IMR-90 (cell line): ENCODE results near the gene KLHL8. TPM values are rescaled to one million over a fixed set of nuclear protein-coding genes. Genes with fewer than 3 reads are reported as not detected.

Source experiments
- ATAC-seq: fragments of 200-7000 bp; cut with Tn5 transposase; 2 replicates; pipeline ENCODE4 v1.9.1; 2020; ENCODE audit warnings: low read depth, mild to moderate bottlenecking, moderate library complexity
- BruUV-seq: library from RNA; stranded (reverse); fragments of 400-500 nt; replicated peaks from 2 replicates; lab custom pipeline; 2021; lab: Mats Ljungman, UMichigan
- CTCF ChIA-PET: fragments of 300-600 bp; formaldehyde crosslinking; extraction: SDS; loops from one replicate; lab custom pipeline; 2021; ENCODE audit warnings: antibody characterized with exemption; lab: Yijun Ruan, JAX
- POLR2A ChIA-PET: fragments of 300-600 bp; sonication (Branson Sonifier 250); formaldehyde crosslinking; loops from one replicate; lab custom pipeline; 2022; ENCODE audit warnings: antibody characterized with exemption; ENCODE audit not compliant: unreplicated experiment; lab: Charles Lee
- DNase-seq: peaks from one replicate; pipeline ENCODE4 v3.0.0; 2013
- H2AFZ ChIP-seq: replicated peaks from 2 replicates; pipeline ENCODE3; 2013; ENCODE audit warnings: low read length, mild to moderate bottlenecking; ENCODE audit not compliant: poor library complexity
- H2AK5ac ChIP-seq: 2 replicates; pipeline ENCODE4 v1.6.1; 2013; ENCODE audit warnings: low read depth, low read length, inconsistent platforms
- H2AK9ac ChIP-seq: replicated peaks from 2 replicates; pipeline ENCODE3; 2013; ENCODE audit warnings: mild to moderate bottlenecking, low read depth, low read length, moderate library complexity; ENCODE audit not compliant: poor library complexity
- H2BK120ac ChIP-seq: 2 replicates; pipeline ENCODE4 v1.6.1; 2013; ENCODE audit warnings: low read depth, low read length, inconsistent platforms
- H2BK15ac ChIP-seq: 3 replicates; pipeline ENCODE4 v1.6.1; 2013; ENCODE audit warnings: low read depth, low read length, inconsistent platforms
- H2BK20ac ChIP-seq: 2 replicates; pipeline ENCODE4 v1.6.1; 2013; ENCODE audit warnings: low read depth, mild to moderate bottlenecking, inconsistent platforms, low read length, moderate library complexity
- H2BK5ac ChIP-seq: 2 replicates; pipeline ENCODE4 v1.6.1; 2013; ENCODE audit warnings: mild to moderate bottlenecking, low read depth, low read length, inconsistent platforms; ENCODE audit not compliant: poor library complexity, severe bottlenecking
- H3K14ac ChIP-seq: replicated peaks from 2 replicates; pipeline ENCODE4 v1.6.1; 2013; ENCODE audit warnings: low read depth, low read length, inconsistent platforms
- H3K18ac ChIP-seq: 2 replicates; pipeline ENCODE4 v1.6.1; 2013; ENCODE audit warnings: low read depth, low read length, control low read depth
- H3K23ac ChIP-seq: 2 replicates; pipeline ENCODE4 v1.6.1; 2013; ENCODE audit warnings: low read depth, low read length, inconsistent platforms
- H3K27ac ChIP-seq: 2 replicates; pipeline ENCODE4 v1.5.1; 2013; ENCODE audit warnings: mild to moderate bottlenecking, control low read depth, low read length; ENCODE audit not compliant: insufficient read depth
- H3K27me3 ChIP-seq: 2 replicates; pipeline ENCODE4 v1.6.1; 2013; ENCODE audit warnings: low read length; ENCODE audit not compliant: control insufficient read depth, insufficient read depth
- H3K36me3 ChIP-seq: 2 replicates; pipeline ENCODE4 v1.6.1; 2013; ENCODE audit warnings: low read length, mixed read lengths; ENCODE audit not compliant: control insufficient read depth, insufficient read depth
- H3K4ac ChIP-seq: 2 replicates; pipeline ENCODE4 v1.6.1; 2013; ENCODE audit warnings: low read depth, low read length, inconsistent platforms
- H3K4me1 ChIP-seq: 2 replicates; pipeline ENCODE4 v1.6.1; 2013; ENCODE audit warnings: low read length, mixed read lengths; ENCODE audit not compliant: control insufficient read depth, insufficient read depth
- H3K4me2 ChIP-seq: 2 replicates; pipeline ENCODE4 v1.6.1; 2013; ENCODE audit warnings: low read depth, mild to moderate bottlenecking, control low read depth, low read length, moderate library complexity
- H3K4me3 ChIP-seq: 2 replicates; pipeline ENCODE4 v1.5.1; 2013; ENCODE audit warnings: low read depth, mild to moderate bottlenecking, control low read depth, low read length, moderate library complexity; ENCODE audit not compliant: insufficient read depth
- H3K56ac ChIP-seq: 2 replicates; pipeline ENCODE4 v1.6.1; 2013; ENCODE audit warnings: low read length, inconsistent platforms; ENCODE audit not compliant: insufficient read depth; ENCODE audit errors: extremely low read depth
- H3K79me1 ChIP-seq, 2 experiments: 2 replicates each; pipeline ENCODE4 v1.6.1; 2013; ENCODE audit warnings: low read length in 2 of 2, inconsistent platforms in 1 of 2, low read depth in 1 of 2
- H3K9ac ChIP-seq: 2 replicates; pipeline ENCODE4 v1.6.1; 2013; ENCODE audit warnings: low read depth, low read length, control low read depth
- H3K9me1 ChIP-seq: 2 replicates; pipeline ENCODE4 v1.6.1; 2013; ENCODE audit warnings: low read length, inconsistent platforms; ENCODE audit not compliant: insufficient read depth
- H3K9me3 ChIP-seq: 2 replicates; pipeline ENCODE4 v1.6.1; 2013; ENCODE audit warnings: low read length; ENCODE audit not compliant: control insufficient read depth, insufficient read depth
- H4K20me1 ChIP-seq: 2 replicates; pipeline ENCODE4 v1.6.1; 2013; ENCODE audit warnings: low read length, inconsistent platforms; ENCODE audit not compliant: insufficient read depth
- H4K5ac ChIP-seq: 2 replicates; pipeline ENCODE4 v1.6.1; 2013; ENCODE audit warnings: mild to moderate bottlenecking, low read depth, low read length, control low read depth
- H4K8ac ChIP-seq, 2 experiments: 2 replicates each; pipeline ENCODE4 v1.6.1; 2013; ENCODE audit warnings: low read depth in 2 of 2, low read length in 2 of 2, control low read depth in 1 of 2, inconsistent platforms in 1 of 2
- H4K91ac ChIP-seq: 2 replicates; pipeline ENCODE4 v1.6.1; 2013; ENCODE audit warnings: low read depth, low read length, inconsistent platforms; ENCODE audit not compliant: insufficient read depth
- CEBPB ChIP-seq: IDR thresholded peaks from 2 replicates; pipeline ENCODE4 v1.6.1; 2012; ENCODE audit warnings: low read depth, low read length, improper control_type of control experiment
- WGBS, 2 experiments: methylation state at CpG; one replicate each; pipeline versions ENCODE4 v1.1.5 to v1.1.7; 2013; ENCODE audit warnings: missing lambda C conversion rate in 2 of 2; ENCODE audit not compliant: insufficient read length in 1 of 2; ENCODE audit errors: extremely low coverage in 2 of 2; 5-methylcytosine and 5-hydroxymethylcytosine counted together
- dilution Hi-C: fragments of 300-500 bp; cut with HindIII; formaldehyde crosslinking; loops from one replicate; pipeline ENCODE4 v1.14.3; 2018; ENCODE audit warnings: low sequenced_read_pairs; ENCODE audit not compliant: unreplicated experiment
- in situ Hi-C: fragments of 300-500 bp; cut with MboI; formaldehyde crosslinking; loops from 3 replicates; pipeline ENCODE4 v1.14.3; 2019; ENCODE audit warnings: low sequenced_read_pairs, inconsistent platforms, mixed read lengths
- intact Hi-C: fragments of 100-400 bp; cut with micrococcal nuclease; formaldehyde crosslinking; loops from 2 replicates; pipeline ENCODE4 v1.10.0; 2022
- polyA plus RNA-seq, 3 experiments: library from polyadenylated mRNA; depleted of rRNA; stranded (reverse); fragments of >200 nt; gene quantifications; 2 replicates each; pipeline ENCODE4 v1.2.3, GENCODE V29; 2012; ENCODE audit warnings: low replicate concordance in 1 of 3
- total RNA-seq: library from RNA; depleted of rRNA; stranded (reverse); fragments of >200 nt; gene quantifications from 2 replicates; pipeline ENCODE4 v1.2.3, GENCODE V29; 2012
- TF ChIP-seq, protein P1 (sequence below): conservative IDR thresholded peaks from 2 replicates; pipeline ENCODE4 v1.5.1; 2012; ENCODE audit warnings: mild to moderate bottlenecking, low read depth, low read length, improper control_type of control experiment

The KLHL8 gene
- total and polyA plus RNA-seq, 2 of the 4 experiments (the other 2 are of a cell fraction) = 3.1 to 9.5 TPM

DNA sequence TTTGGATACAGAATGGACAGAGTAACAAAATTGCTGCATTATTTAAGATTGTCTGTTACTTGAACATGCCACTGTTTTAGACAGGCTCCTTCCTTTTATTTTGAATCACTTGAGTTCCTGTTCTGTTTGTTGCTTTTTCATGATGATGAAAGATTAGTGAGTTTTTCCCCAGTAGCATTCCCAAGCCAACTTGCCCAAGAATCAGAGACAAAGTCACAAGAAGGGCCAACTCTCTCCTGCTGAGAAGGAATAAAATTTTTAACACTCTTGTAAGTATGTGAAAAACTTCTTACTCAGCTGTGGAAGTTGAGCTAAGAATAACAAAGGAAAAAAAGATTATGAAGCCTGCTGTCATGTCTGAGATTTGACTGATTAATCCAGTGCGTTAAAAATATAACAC lies 104.2 kb downstream of the KLHL8 start:
- dilution Hi-C loops = no loop called here
- 100% methylated on average over 1 of the region's 1 CpG; no CpG with 5 or more reads in 1 of the 2 experiments for WGBS, 2 experiments
- no peak overlapping the region for H2BK20ac ChIP-seq

More for the DNA sequence above, 104.2 kb downstream of the KLHL8 start:
- Histone ChIP-seq H3K4me3 (no peak overlapping the region), H2AK9ac (no peak overlapping the region), H3K4me2 (no peak overlapping the region), H3K27ac (peak overlapping the region; percentile 40; the same call in 1 of the 2 replicates), H3K79me1 (peaks cover 27 to 42% of the 10 kb centered on the region in 2 experiments), H3K9me1 (peaks cover 13% of the 10 kb centered on the region), H2BK5ac (no peak overlapping the region), H2BK120ac (no peak overlapping the region), H3K9ac (no peak overlapping the region), H3K4me1 (peaks cover 29% of the 10 kb centered on the region), H4K8ac (no peak overlapping the region), H3K14ac (no peak overlapping the region), H3K4ac (no peak overlapping the region), H3K18ac (no peak overlapping the region), H2AFZ (no peak overlapping the region), H3K56ac (no peak overlapping the region), H4K91ac (no peak overlapping the region), H2AK5ac (no peak overlapping the region), H3K23ac (no peak overlapping the region), H3K36me3 (peaks cover 19% of the 10 kb centered on the region), H4K5ac (peak overlapping the region; percentile 33; the same call in 1 of the 2 replicates), H2BK15ac (no peak overlapping the region), H3K27me3 (no peaks in the 10 kb centered on the region), H4K20me1 (no peaks in the 10 kb centered on the region), H3K9me3 (no peaks in the 10 kb centered on the region)
- TF ChIP-seq, protein P1, sequence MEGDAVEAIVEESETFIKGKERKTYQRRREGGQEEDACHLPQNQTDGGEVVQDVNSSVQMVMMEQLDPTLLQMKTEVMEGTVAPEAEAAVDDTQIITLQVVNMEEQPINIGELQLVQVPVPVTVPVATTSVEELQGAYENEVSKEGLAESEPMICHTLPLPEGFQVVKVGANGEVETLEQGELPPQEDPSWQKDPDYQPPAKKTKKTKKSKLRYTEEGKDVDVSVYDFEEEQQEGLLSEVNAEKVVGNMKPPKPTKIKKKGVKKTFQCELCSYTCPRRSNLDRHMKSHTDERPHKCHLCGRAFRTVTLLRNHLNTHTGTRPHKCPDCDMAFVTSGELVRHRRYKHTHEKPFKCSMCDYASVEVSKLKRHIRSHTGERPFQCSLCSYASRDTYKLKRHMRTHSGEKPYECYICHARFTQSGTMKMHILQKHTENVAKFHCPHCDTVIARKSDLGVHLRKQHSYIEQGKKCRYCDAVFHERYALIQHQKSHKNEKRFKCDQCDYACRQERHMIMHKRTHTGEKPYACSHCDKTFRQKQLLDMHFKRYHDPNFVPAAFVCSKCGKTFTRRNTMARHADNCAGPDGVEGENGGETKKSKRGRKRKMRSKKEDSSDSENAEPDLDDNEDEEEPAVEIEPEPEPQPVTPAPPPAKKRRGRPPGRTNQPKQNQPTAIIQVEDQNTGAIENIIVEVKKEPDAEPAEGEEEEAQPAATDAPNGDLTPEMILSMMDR = no peak
- peak; percentile 18; the same call in 1 of the 2 replicates for TF ChIP-seq CEBPB
- ChIA-PET CTCF (no interaction called here), POLR2A (no interaction called here)
- intact Hi-C loops = loop anchor here (5.0 kb wide), 1 partner anchor 174 kb away; no protein-coding TSS in a partner anchor
- ATAC-seq (no peak), DNase-seq (no peak)
- no TSS peak for BruUV-seq
- in situ Hi-C loops = loop anchor here (25.0 kb wide), 1 partner anchor 629 kb away; no protein-coding TSS in a partner anchor
